Endothelial cell of umbilical vein (primary cell): ENCODE measurements around the gene TRIM71.

Experiments
- CTCF ChIP-seq, 2 donors: IDR thresholded peaks; 1 replicate in 1 of 2; 2 replicates in 1 of 2; pipeline ENCODE4 v1.5.1; 2011; ENCODE audit warnings: low read length in 2 of 2, mild to moderate bottlenecking in 2 of 2, moderate library complexity in 2 of 2, control low read depth in 1 of 2, inconsistent platforms in 1 of 2, low read depth in 1 of 2; ENCODE audit not compliant: insufficient read depth in 1 of 2; ENCODE audit errors: extremely low read depth in 1 of 2
- EZH2 ChIP-seq: IDR thresholded peaks from 2 replicates; pipeline ENCODE4 v1.6.1; 2012; ENCODE audit warnings: borderline replicate concordance, low read depth, mild to moderate bottlenecking, moderate library complexity, low read length, inconsistent platforms; ENCODE audit not compliant: severe bottlenecking
- FOS ChIP-seq: IDR thresholded peaks from 2 replicates; pipeline ENCODE4 v1.6.1; 2011; ENCODE audit warnings: mild to moderate bottlenecking, low read length, moderate library complexity, borderline replicate concordance; ENCODE audit not compliant: insufficient read depth
- GATA2 ChIP-seq: IDR thresholded peaks from 2 replicates; pipeline ENCODE4 v1.7.0; 2011; ENCODE audit warnings: low read depth, mild to moderate bottlenecking, moderate library complexity, mixed read lengths, low read length; ENCODE audit not compliant: insufficient read length, insufficient read depth
- JUN ChIP-seq: IDR thresholded peaks from 2 replicates; pipeline ENCODE4 v1.6.1; 2011; ENCODE audit warnings: borderline replicate concordance, low read depth; ENCODE audit not compliant: insufficient read length, insufficient read depth
- MYC ChIP-seq: IDR thresholded peaks from one replicate; pipeline ENCODE4 v1.6.1; 2011; ENCODE audit warnings: mild to moderate bottlenecking, low read depth, low read length
- POLR2A ChIP-seq: IDR thresholded peaks from 2 replicates; pipeline ENCODE4 v1.6.1; 2012; ENCODE audit warnings: low read depth, mild to moderate bottlenecking, control low read depth, low read length
- POLR2AphosphoS5 ChIP-seq: IDR thresholded peaks from 2 replicates; pipeline ENCODE4 v1.6.1; 2012; ENCODE audit warnings: low read depth, mild to moderate bottlenecking, control low read depth, low read length, moderate library complexity; ENCODE audit not compliant: insufficient read depth
- TF ChIP-seq, protein P1 (sequence below): IDR thresholded peaks from 2 replicates; pipeline ENCODE4 v1.6.1; 2011; ENCODE audit not compliant: insufficient read depth, insufficient read length

DNA sequence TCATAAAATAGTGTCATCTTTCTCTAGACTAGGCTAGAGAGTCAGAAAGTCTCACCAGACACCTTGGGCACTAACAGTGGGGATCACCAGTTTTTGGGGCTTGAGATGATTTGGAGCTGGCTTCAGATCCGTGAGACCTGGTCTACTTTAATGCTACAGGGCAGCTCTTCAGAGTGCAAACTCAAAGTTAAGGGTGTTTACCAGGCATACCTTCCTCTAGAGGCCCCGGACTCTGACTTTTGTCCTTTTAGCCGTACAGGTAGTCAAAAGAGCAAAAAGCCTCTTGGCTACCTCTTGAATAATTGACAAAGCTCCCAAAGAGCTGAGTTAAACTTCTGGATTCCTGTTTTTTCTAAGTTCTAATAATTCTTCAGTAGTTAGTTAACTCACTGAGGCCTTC lies 92.2 kb downstream of the TRIM71 start:
- TF ChIP-seq POLR2AphosphoS5 (no peak), POLR2A (no peak), CTCF (IDR thresholded peaks at IDR 0.05; ENCODE audit: extremely low read depth in 1 of 2, insufficient read depth in 1 of 2, low read depth in 1 of 2, low read length in 2 of 2) (no peak), EZH2 (no peak), MYC (no peak), JUN (no peak), FOS (no peak), GATA2 (no peak)
- TF ChIP-seq, protein P1, sequence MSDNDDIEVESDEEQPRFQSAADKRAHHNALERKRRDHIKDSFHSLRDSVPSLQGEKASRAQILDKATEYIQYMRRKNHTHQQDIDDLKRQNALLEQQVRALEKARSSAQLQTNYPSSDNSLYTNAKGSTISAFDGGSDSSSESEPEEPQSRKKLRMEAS: no peak
